ENCODE results near the gene GLB1L. TPM values are rescaled to one million over a fixed set of nuclear protein-coding genes. Genes with fewer than 3 reads are reported as not detected.

Gene GLB1L
- polyA plus RNA-seq, 1 donor (not counting 4 experiments of a cell fraction or from before 2014, with no cell fraction given): 5.2 TPM

GRCh38 chr2:219266886-219267285 lies 21.6 kb upstream of the GLB1L start:
- TF ChIP-seq, protein P1, sequence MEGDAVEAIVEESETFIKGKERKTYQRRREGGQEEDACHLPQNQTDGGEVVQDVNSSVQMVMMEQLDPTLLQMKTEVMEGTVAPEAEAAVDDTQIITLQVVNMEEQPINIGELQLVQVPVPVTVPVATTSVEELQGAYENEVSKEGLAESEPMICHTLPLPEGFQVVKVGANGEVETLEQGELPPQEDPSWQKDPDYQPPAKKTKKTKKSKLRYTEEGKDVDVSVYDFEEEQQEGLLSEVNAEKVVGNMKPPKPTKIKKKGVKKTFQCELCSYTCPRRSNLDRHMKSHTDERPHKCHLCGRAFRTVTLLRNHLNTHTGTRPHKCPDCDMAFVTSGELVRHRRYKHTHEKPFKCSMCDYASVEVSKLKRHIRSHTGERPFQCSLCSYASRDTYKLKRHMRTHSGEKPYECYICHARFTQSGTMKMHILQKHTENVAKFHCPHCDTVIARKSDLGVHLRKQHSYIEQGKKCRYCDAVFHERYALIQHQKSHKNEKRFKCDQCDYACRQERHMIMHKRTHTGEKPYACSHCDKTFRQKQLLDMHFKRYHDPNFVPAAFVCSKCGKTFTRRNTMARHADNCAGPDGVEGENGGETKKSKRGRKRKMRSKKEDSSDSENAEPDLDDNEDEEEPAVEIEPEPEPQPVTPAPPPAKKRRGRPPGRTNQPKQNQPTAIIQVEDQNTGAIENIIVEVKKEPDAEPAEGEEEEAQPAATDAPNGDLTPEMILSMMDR (optimal IDR thresholded peaks at IDR 0.05 in 1 of 3, IDR thresholded peaks at IDR 0.05 in 1 of 3, conservative IDR thresholded peaks at IDR 0.05 in 1 of 3; ENCODE audit: extremely low read depth in 1 of 3, insufficient read depth in 2 of 3, low read length in 3 of 3): no peak
- TF ChIP-seq EZH2 (IDR thresholded peaks at IDR 0.05; ENCODE audit: low read length): no peak
- H3K79me2 ChIP-seq (ENCODE audit: control insufficient read depth, insufficient read depth, low read length): no peaks in the 10 kb centered on the region
- dilution Hi-C loops (cut with MboI; ENCODE audit: extremely low pct_ligation_motif_present, low sequenced_read_pairs): no loop called here
- H2AFZ ChIP-seq (ENCODE audit: control insufficient read depth, low read length): no peak overlapping the region
- no peak overlapping the region for H3K4me2 ChIP-seq (ENCODE audit: control insufficient read depth, extremely low read depth, insufficient read depth, low read depth, low read length)
- H3K4me3 ChIP-seq (ENCODE audit: control insufficient read depth in 2 of 3, extremely low read depth in 1 of 3, insufficient read depth in 2 of 3, low read depth in 1 of 3, low read length in 3 of 3): no peak overlapping the region
- no peak overlapping the region for H3K9ac ChIP-seq (ENCODE audit: control insufficient read depth, extremely low read depth, insufficient read depth, low read length)
- DNase-seq (ENCODE audit: low read depth, low spot score) (no peak), FAIRE-seq (no peak)
- H3K9me1 ChIP-seq (ENCODE audit: control insufficient read depth, extremely low read depth, insufficient read depth, low read length): no peaks in the 10 kb centered on the region
- H3K4me1 ChIP-seq (ENCODE audit: control insufficient read depth, extremely low read depth, insufficient read depth, low read length): peaks cover 13% of the 10 kb centered on the region
- no peaks in the 10 kb centered on the region for H3K9me3 ChIP-seq (ENCODE audit: control insufficient read depth, low read depth, low read length)
- H3K27me3 ChIP-seq (ENCODE audit: control insufficient read depth, extremely low read depth, insufficient read depth, low read length): no peaks in the 10 kb centered on the region
- no peaks in the 10 kb centered on the region for H4K20me1 ChIP-seq (ENCODE audit: control insufficient read depth, extremely low read depth, insufficient read depth, low read length)
- no peaks in the 10 kb centered on the region for H3K36me3 ChIP-seq (ENCODE audit: control insufficient read depth in 2 of 2, extremely low read depth in 1 of 2, insufficient read depth in 2 of 2, low read length in 2 of 2)
- H3K27ac ChIP-seq (ENCODE audit: control insufficient read depth, insufficient read depth, low read length): no peak overlapping the region

- no peak for FAIRE-seq
- Histone ChIP-seq H2AFZ (ENCODE audit: control insufficient read depth, low read length) (no peak overlapping the region), H3K27me3 (ENCODE audit: control insufficient read depth, extremely low read depth, insufficient read depth, low read length) (no peaks in the 10 kb centered on the region), H3K4me3 (ENCODE audit: control insufficient read depth in 2 of 3, extremely low read depth in 1 of 3, insufficient read depth in 2 of 3, low read depth in 1 of 3, low read length in 3 of 3) (no peak overlapping the region), H3K9me1 (ENCODE audit: control insufficient read depth, extremely low read depth, insufficient read depth, low read length) (no peaks in the 10 kb centered on the region), H3K4me2 (ENCODE audit: control insufficient read depth, extremely low read depth, insufficient read depth, low read depth, low read length) (no peak overlapping the region), H3K4me1 (ENCODE audit: control insufficient read depth, extremely low read depth, insufficient read depth, low read length) (peaks cover 13% of the 10 kb centered on the region), H3K9ac (ENCODE audit: control insufficient read depth, extremely low read depth, insufficient read depth, low read length) (no peak overlapping the region), H3K9me3 (ENCODE audit: control insufficient read depth, low read depth, low read length) (no peaks in the 10 kb centered on the region), H3K79me2 (ENCODE audit: control insufficient read depth, insufficient read depth, low read length) (no peaks in the 10 kb centered on the region), H4K20me1 (ENCODE audit: control insufficient read depth, extremely low read depth, insufficient read depth, low read length) (no peaks in the 10 kb centered on the region), H3K27ac (ENCODE audit: control insufficient read depth, insufficient read depth, low read length) (no peak overlapping the region), H3K36me3 (ENCODE audit: control insufficient read depth in 2 of 2, extremely low read depth in 1 of 2, insufficient read depth in 2 of 2, low read length in 2 of 2) (no peaks in the 10 kb centered on the region)
- no peak for TF ChIP-seq EZH2 (IDR thresholded peaks at IDR 0.05; ENCODE audit: low read length)
- TF ChIP-seq, protein P1 (optimal IDR thresholded peaks at IDR 0.05 in 1 of 3, IDR thresholded peaks at IDR 0.05 in 1 of 3, conservative IDR thresholded peaks at IDR 0.05 in 1 of 3; ENCODE audit: extremely low read depth in 1 of 3, insufficient read depth in 2 of 3, low read length in 3 of 3): no peak
- dilution Hi-C loops (cut with MboI; ENCODE audit: extremely low pct_ligation_motif_present, low sequenced_read_pairs): no loop called here
- no peak for DNase-seq (ENCODE audit: low read depth, low spot score)
Observed at GRCh38 chr2:219266232-219266631, 21.0 kb upstream of the GLB1L start.
